Neuron (in vitro differentiated cells): Measurements from ENCODE around the gene DEFB127.
"Not testable (repeated sequence)": the region's sequence is repeated elsewhere in the genome, so short reads cannot be mapped to it uniquely, and the experiment has no call there.

Source experiments
- H2AFZ ChIP-seq: one replicate; pipeline ENCODE4 v1.6.1; 2013; ENCODE audit warnings: low read depth, mild to moderate bottlenecking, inconsistent platforms, low read length, moderate library complexity
- H3K27me3 ChIP-seq: one replicate; pipeline ENCODE4 v1.6.1; 2013; ENCODE audit warnings: low read length; ENCODE audit not compliant: insufficient read depth
- H3K36me3 ChIP-seq: one replicate; pipeline ENCODE4 v1.6.1; 2013; ENCODE audit warnings: low read length; ENCODE audit not compliant: insufficient read depth
- H3K4me1 ChIP-seq: one replicate; pipeline ENCODE4 v1.6.1; 2013; ENCODE audit warnings: low read length; ENCODE audit not compliant: insufficient read depth
- H3K4me3 ChIP-seq: 2 replicates; pipeline ENCODE4 v1.5.1; 2013; ENCODE audit warnings: mild to moderate bottlenecking, low read length, moderate library complexity
- H3K9me3 ChIP-seq: one replicate; pipeline ENCODE4 v1.6.1; 2013; ENCODE audit warnings: low read length

DEFB127 gene

GRCh38 chr20:157154-157553, at the start of gene DEFB127:
Gene DEFB127 (plus strand): TSS chr20:157454. CDS start chr20:157545, 91 bp downstream.
- Histone ChIP-seq H3K36me3 (no peaks in the 10 kb centered on the region), H2AFZ (no peak within 1 kb of the TSS), H3K27me3 (peaks cover 7% of the 10 kb centered on the region), H3K4me1 (no peaks in the 10 kb centered on the region), H3K4me3 (no peak within 1 kb of the TSS), H3K9me3 (no peaks in the 10 kb centered on the region)

- Histone ChIP-seq H3K9me3 (no peaks in the 10 kb centered on the region), H3K4me3 (no peak overlapping the region), H3K4me1 (peaks cover 5% of the 10 kb centered on the region), H2AFZ (no peak overlapping the region), H3K36me3 (no peaks in the 10 kb centered on the region), H3K27me3 (no peaks in the 10 kb centered on the region)
Measured at GRCh38 chr20:112396-112795, 44.9 kb upstream of the DEFB127 start.

- Histone ChIP-seq H3K4me1 (no peaks in the 10 kb centered on the region), H3K27me3 (no peaks in the 10 kb centered on the region), H3K36me3 (no peaks in the 10 kb centered on the region), H3K9me3 (no peaks in the 10 kb centered on the region), H3K4me3 (no peak overlapping the region), H2AFZ (no peak overlapping the region)
Measured at GRCh38 chr20:117518-117917, 39.7 kb upstream of the DEFB127 start.

GRCh38 chr20:129786-130323, 27.4 kb upstream of the DEFB127 start:
- H3K9me3 ChIP-seq, H2AFZ ChIP-seq: not testable (repeated sequence)

GRCh38 chr20:137668-138490, 19.4 kb upstream of the DEFB127 start:
- no peaks in the 10 kb centered on the region for H3K9me3 ChIP-seq
- H3K4me3 ChIP-seq, result no peak overlapping the region
- peaks cover 3% of the 10 kb centered on the region for H3K27me3 ChIP-seq
- no peaks in the 10 kb centered on the region for H3K4me1 ChIP-seq
- H2AFZ ChIP-seq, result no peak overlapping the region
- no peaks in the 10 kb centered on the region for H3K36me3 ChIP-seq

More at GRCh38 chr20:129786-130323, 27.4 kb upstream of the DEFB127 start:
- H3K27me3 ChIP-seq, H3K4me3 ChIP-seq, H3K4me1 ChIP-seq, H3K36me3 ChIP-seq: not testable (repeated sequence)

- no peaks in the 10 kb centered on the region for H3K9me3 ChIP-seq
- H3K4me3 ChIP-seq, result no peak within 1 kb of the TSS
- no peaks in the 10 kb centered on the region for H3K4me1 ChIP-seq
- H3K27me3 ChIP-seq, result peaks cover 23% of the 10 kb centered on the region
- no peaks in the 10 kb centered on the region for H3K36me3 ChIP-seq
- H2AFZ ChIP-seq, result no peak within 1 kb of the TSS
Measured at GRCh38 chr20:142290-142689, 15.0 kb upstream of the DEFB127 start, which contains the start of gene DEFB126. Gene DEFB126 (plus strand): TSS chr20:142590. CDS start chr20:142629, 39 bp downstream.

GRCh38 chr20:145877-146276, 11.4 kb upstream of the DEFB127 start:
- no peaks in the 10 kb centered on the region for H3K9me3 ChIP-seq

GRCh38 chr20:152131-152530, 5.1 kb upstream of the DEFB127 start:
- Histone ChIP-seq H2AFZ (no peak overlapping the region), H3K4me3 (no peak overlapping the region), H3K27me3 (peaks cover 7% of the 10 kb centered on the region), H3K9me3 (no peaks in the 10 kb centered on the region), H3K4me1 (no peaks in the 10 kb centered on the region), H3K36me3 (no peaks in the 10 kb centered on the region)

More at GRCh38 chr20:145877-146276, 11.4 kb upstream of the DEFB127 start:
- H3K27me3 ChIP-seq, result peaks cover 27% of the 10 kb centered on the region
- no peak overlapping the region for H2AFZ ChIP-seq
- H3K4me3 ChIP-seq, result no peak overlapping the region
- no peaks in the 10 kb centered on the region for H3K36me3 ChIP-seq
- H3K4me1 ChIP-seq, result no peaks in the 10 kb centered on the region

- no peak overlapping the region for H2AFZ ChIP-seq
- H3K9me3 ChIP-seq, result no peaks in the 10 kb centered on the region
- H3K27me3 ChIP-seq, result peaks cover 9% of the 10 kb centered on the region
- H3K36me3 ChIP-seq, result no peaks in the 10 kb centered on the region
- H3K4me1 ChIP-seq, result no peaks in the 10 kb centered on the region
- H3K4me3 ChIP-seq, result no peak overlapping the region
Measured at GRCh38 chr20:164618-165017, 7.4 kb downstream of the DEFB127 start.

- Histone ChIP-seq H3K27me3 (peaks cover 13% of the 10 kb centered on the region), H3K4me3 (no peak overlapping the region), H3K4me1 (no peaks in the 10 kb centered on the region), H2AFZ (no peak overlapping the region), H3K9me3 (no peaks in the 10 kb centered on the region), H3K36me3 (no peaks in the 10 kb centered on the region)
Measured at GRCh38 chr20:168876-169275, 11.6 kb downstream of the DEFB127 start.

GRCh38 chr20:184288-184687, 27.0 kb downstream of the DEFB127 start:
- Histone ChIP-seq H3K36me3 (no peaks in the 10 kb centered on the region), H2AFZ (no peak overlapping the region), H3K9me3 (no peaks in the 10 kb centered on the region), H3K4me1 (no peaks in the 10 kb centered on the region), H3K27me3 (no peaks in the 10 kb centered on the region), H3K4me3 (no peak overlapping the region)

- Histone ChIP-seq H3K9me3 (no peaks in the 10 kb centered on the region), H3K36me3 (no peaks in the 10 kb centered on the region), H3K4me1 (no peaks in the 10 kb centered on the region), H3K4me3 (no peak overlapping the region), H3K27me3 (no peaks in the 10 kb centered on the region), H2AFZ (no peak overlapping the region)
Measured at GRCh38 chr20:187733-188132, 30.5 kb downstream of the DEFB127 start.

GRCh38 chr20:189611-190010, 32.4 kb downstream of the DEFB127 start, which contains the start of gene DEFB128:
Gene DEFB128 (minus strand): TSS chr20:189711. CDS start chr20:189623, 88 bp downstream.
- Histone ChIP-seq H3K4me3 (no peak within 1 kb of the TSS), H3K27me3 (no peaks in the 10 kb centered on the region), H3K9me3 (no peaks in the 10 kb centered on the region), H3K4me1 (no peaks in the 10 kb centered on the region), H2AFZ (no peak within 1 kb of the TSS), H3K36me3 (no peaks in the 10 kb centered on the region)
